ENCODE results near the gene ST3GAL6.

Gene ST3GAL6

GRCh38 chr3:98770261-98771039 lies 7.3 kb downstream of the ST3GAL6 start:
- DNase-seq (ENCODE audit: low read depth): no peak
- TF ChIP-seq, protein P1, sequence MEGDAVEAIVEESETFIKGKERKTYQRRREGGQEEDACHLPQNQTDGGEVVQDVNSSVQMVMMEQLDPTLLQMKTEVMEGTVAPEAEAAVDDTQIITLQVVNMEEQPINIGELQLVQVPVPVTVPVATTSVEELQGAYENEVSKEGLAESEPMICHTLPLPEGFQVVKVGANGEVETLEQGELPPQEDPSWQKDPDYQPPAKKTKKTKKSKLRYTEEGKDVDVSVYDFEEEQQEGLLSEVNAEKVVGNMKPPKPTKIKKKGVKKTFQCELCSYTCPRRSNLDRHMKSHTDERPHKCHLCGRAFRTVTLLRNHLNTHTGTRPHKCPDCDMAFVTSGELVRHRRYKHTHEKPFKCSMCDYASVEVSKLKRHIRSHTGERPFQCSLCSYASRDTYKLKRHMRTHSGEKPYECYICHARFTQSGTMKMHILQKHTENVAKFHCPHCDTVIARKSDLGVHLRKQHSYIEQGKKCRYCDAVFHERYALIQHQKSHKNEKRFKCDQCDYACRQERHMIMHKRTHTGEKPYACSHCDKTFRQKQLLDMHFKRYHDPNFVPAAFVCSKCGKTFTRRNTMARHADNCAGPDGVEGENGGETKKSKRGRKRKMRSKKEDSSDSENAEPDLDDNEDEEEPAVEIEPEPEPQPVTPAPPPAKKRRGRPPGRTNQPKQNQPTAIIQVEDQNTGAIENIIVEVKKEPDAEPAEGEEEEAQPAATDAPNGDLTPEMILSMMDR (conservative IDR thresholded peaks at IDR 0.05; ENCODE audit: low read depth, low read length): no peak
- H3K4me3 ChIP-seq (ENCODE audit: low read depth, low read length): no peak overlapping the region

- no peak for DNase-seq (ENCODE audit: low read depth)
- TF ChIP-seq, protein P1 (conservative IDR thresholded peaks at IDR 0.05; ENCODE audit: low read depth, low read length): no peak
- no peak overlapping the region for H3K4me3 ChIP-seq (ENCODE audit: low read depth, low read length)
Measured at GRCh38 chr3:98772022-98772421, 8.9 kb downstream of the ST3GAL6 start.

DNA sequence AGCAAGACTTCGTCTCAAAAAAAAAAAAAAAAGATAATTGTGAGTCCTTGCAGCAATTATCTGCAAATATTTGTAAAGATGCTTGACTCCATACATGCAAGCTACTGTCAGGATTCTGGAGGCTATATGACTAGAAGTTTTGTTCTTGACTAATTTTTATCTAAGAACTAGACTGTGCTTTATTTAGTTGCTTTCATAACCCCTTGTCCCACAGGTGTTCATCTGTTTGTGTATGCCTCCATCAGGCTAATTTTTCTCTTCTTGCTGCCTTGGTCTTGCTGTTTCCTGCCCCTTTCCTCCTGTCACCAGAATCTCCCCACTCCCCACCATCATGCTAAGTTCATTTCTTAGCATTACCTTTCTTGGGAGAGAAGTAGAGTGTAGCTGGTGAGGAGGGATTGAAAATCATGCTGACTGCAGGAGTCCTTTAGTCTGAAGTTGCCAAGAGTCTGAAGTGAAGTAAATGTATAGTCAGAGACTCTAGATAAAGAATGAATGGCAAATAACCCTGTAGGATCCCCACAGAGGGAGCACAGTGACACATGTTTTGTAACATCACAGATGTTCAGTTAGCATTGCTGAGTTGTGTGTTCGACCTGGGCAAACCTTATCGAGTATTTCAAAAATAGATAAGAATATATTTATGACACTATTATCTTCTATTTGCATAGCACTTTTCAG lies 12.5 kb downstream of the ST3GAL6 start:
- DNase-seq (ENCODE audit: low read depth): no peak
- no peak overlapping the region for H3K4me3 ChIP-seq (ENCODE audit: low read depth, low read length)
- TF ChIP-seq, protein P1 (conservative IDR thresholded peaks at IDR 0.05; ENCODE audit: low read depth, low read length): no peak

GRCh38 chr3:98776140-98776493 lies 13.0 kb downstream of the ST3GAL6 start:
- H3K4me3 ChIP-seq (ENCODE audit: low read depth, low read length): no peak overlapping the region
- TF ChIP-seq, protein P1 (conservative IDR thresholded peaks at IDR 0.05; ENCODE audit: low read depth, low read length): no peak
- peak; percentile 68 for DNase-seq (ENCODE audit: low read depth)

- TF ChIP-seq, protein P1 (conservative IDR thresholded peaks at IDR 0.05; ENCODE audit: low read depth, low read length): no peak
- no peak for DNase-seq (ENCODE audit: low read depth)
- no peak overlapping the region for H3K4me3 ChIP-seq (ENCODE audit: low read depth, low read length)
Measured at GRCh38 chr3:98777286-98777685, 14.1 kb downstream of the ST3GAL6 start.

DNA sequence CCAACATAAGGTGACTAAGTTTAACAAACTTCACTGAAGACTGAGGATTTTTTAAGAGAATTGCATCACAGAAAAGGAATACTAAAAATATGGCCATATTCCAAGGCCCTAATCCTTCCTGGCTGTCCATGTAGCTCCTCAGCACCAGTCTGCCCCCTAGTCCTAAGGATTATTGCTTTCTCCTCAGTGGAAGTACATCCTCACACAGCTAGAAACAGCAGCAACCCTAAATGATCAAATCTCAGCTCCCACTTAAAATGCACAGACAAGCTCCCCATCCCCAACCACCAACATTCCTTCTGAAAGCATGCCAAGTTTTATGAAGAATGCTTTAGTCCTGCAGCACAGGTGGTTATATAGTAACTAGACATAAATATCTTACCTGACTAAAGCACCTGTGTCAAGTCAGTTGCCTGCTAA lies 14.7 kb downstream of the ST3GAL6 start:
- peak; percentile 71 for DNase-seq (ENCODE audit: low read depth)
- TF ChIP-seq, protein P1 (conservative IDR thresholded peaks at IDR 0.05; ENCODE audit: low read depth, low read length): peak; percentile 18
- H3K4me3 ChIP-seq (ENCODE audit: low read depth, low read length): no peak overlapping the region

Data from choroid plexus epithelial cell (primary cell).